ENCODE data around the gene CALML3. TPM values are rescaled to one million over a fixed set of nuclear protein-coding genes. Genes with fewer than 3 reads are reported as not detected.
A peak's percentile ranks its signal among the peaks of the same experiment; 100 is the strongest.

The CALML3 gene
- total RNA-seq, 4 donors from 2014 or later, result 196 to 799 (median 315) TPM

GRCh38 chr10:5565205-5565545 lies 40.4 kb downstream of the CALML3 start:
- no peaks in the 10 kb centered on the region for H3K36me3 ChIP-seq
- H3K4me3 ChIP-seq, result no peak overlapping the region
- intact Hi-C loops (cut with DNase I), result no loop called here
- peaks cover 13 to 38% (median 20%) of the 10 kb centered on the region in 3 donors for H3K4me1 ChIP-seq
- TF ChIP-seq CTCF (IDR thresholded peaks at IDR 0.05) (no peak), POLR2A (IDR thresholded peaks at IDR 0.05) (no peak)
- DNase-seq, result no peak
- H3K27ac ChIP-seq, result peak overlapping the region; percentile 54 to 79 (median 70)
- WGBS, 2 donors, result 64 to 88% methylated on average over 3 to 7 of the region's 8 CpGs
- H3K9me3 ChIP-seq, result no peaks in the 10 kb centered on the region
- H3K27me3 ChIP-seq, result no peaks in the 10 kb centered on the region

DNA sequence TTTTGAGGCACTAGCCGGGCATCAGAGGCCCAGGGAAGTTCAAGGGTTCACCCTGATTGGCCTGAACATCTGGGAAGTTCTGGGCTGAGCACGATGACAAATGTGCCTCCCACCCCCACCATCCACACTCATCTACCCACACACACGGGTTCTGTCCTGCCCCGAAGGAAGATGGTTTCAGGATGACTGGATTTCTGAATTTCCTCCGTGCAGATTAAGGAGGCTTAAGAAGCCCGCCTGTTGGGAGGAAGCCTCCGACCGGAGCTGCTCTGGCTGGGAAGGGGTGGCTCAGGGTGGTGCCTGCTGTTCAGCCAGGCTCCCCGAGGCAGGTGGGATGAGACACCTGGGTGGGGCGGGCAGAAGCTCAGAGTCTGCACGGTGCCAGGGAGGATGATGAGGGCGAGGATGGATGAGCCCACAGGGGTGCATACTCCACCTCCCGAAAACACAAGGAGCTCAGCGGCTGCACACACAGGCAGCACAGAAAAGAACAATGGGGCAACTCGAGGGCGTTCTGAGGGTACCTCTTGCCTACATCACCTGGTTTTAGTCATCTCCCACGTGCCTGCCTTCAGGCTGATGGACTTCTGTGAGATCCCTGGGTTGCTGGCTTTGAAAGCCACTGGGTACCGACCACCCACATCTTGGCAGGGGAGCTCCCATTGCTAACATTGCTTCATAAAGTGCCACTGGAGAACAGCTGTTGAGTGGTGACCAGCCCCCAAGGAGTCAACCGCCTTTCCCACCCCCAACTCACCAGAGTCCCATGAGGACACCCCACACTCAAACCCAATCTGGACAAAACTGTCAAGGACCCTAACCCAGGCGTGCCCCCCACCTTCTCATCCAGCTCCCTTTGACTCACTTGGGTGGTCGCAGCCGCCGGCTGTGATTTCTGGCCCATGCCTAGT lies 41.2 kb downstream of the CALML3 start:
- intact Hi-C loops (cut with DNase I), result no loop called here
- no peaks in the 10 kb centered on the region for H3K36me3 ChIP-seq
- 51 to 73% methylated on average over 7 to 16 of the region's 23 CpGs for WGBS, 2 donors
- H3K4me3 ChIP-seq, result no peak overlapping the region
- no peaks in the 10 kb centered on the region for H3K9me3 ChIP-seq
- peak overlapping the region; percentile 14 to 79 (median 62) for H3K27ac ChIP-seq
- no peak for DNase-seq
- peaks cover 13 to 38% (median 20%) of the 10 kb centered on the region in 3 donors for H3K4me1 ChIP-seq
- no peak for TF ChIP-seq POLR2A (IDR thresholded peaks at IDR 0.05)
- TF ChIP-seq CTCF (IDR thresholded peaks at IDR 0.05), result no peak
- no peaks in the 10 kb centered on the region for H3K27me3 ChIP-seq

GRCh38 chr10:5566614-5567013 lies 41.9 kb downstream of the CALML3 start:
- H3K27me3 ChIP-seq, result no peaks in the 10 kb centered on the region
- no peaks in the 10 kb centered on the region for H3K36me3 ChIP-seq
- H3K27ac ChIP-seq, result peak overlapping the region in 3 of 4 donors; percentile 54 to 79 (median 69)
- no peak for DNase-seq
- peaks cover 13 to 38% (median 20%) of the 10 kb centered on the region in 3 donors for H3K4me1 ChIP-seq
- WGBS, 2 donors, result 28 to 86% methylated on average over 1 to 3 of the region's 3 CpGs
- no peak for TF ChIP-seq POLR2A (IDR thresholded peaks at IDR 0.05)
- no peak for TF ChIP-seq CTCF (IDR thresholded peaks at IDR 0.05)
- H3K9me3 ChIP-seq, result no peaks in the 10 kb centered on the region
- no peak overlapping the region for H3K4me3 ChIP-seq
- intact Hi-C loops (cut with DNase I), result no loop called here

DNA sequence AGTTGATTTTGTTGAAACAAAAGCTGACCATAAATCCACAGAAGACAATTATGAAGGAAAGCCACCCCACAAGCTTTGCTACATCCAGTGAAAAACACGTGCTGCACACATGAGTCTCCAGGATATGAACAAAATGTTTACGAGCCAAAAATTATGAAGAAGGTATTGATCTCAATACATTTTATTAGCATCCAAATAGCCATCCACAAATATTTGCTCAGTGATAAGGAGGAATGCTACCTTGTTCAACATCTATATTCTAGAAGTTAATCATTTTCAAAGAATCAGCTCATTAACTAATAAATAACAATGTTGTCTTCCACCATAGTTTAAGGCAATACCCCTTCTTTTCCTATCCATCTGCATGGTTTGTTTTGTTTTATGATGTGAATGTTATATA lies 42.7 kb downstream of the CALML3 start:
- DNase-seq, result no peak
- H3K27me3 ChIP-seq, result no peaks in the 10 kb centered on the region
- H3K4me1 ChIP-seq, result peaks cover 15 to 46% (median 23%) of the 10 kb centered on the region in 3 donors
- intact Hi-C loops (cut with DNase I), result no loop called here
- H3K36me3 ChIP-seq, result no peaks in the 10 kb centered on the region
- H3K27ac ChIP-seq, result no peak overlapping the region
- TF ChIP-seq POLR2A (IDR thresholded peaks at IDR 0.05) (no peak), CTCF (IDR thresholded peaks at IDR 0.05) (no peak)
- H3K9me3 ChIP-seq, result no peaks in the 10 kb centered on the region
- no peak overlapping the region for H3K4me3 ChIP-seq
- 79 to 93% methylated on average over 2 of the region's 2 CpGs for WGBS, 2 donors

- WGBS, 2 donors, result 87 to 92% methylated on average over 2 of the region's 2 CpGs
Measured at GRCh38 chr10:5568984-5569383, 44.2 kb downstream of the CALML3 start.

More at GRCh38 chr10:5568984-5569383, 44.2 kb downstream of the CALML3 start:
- Histone ChIP-seq H3K27me3 (no peaks in the 10 kb centered on the region), H3K9me3 (no peaks in the 10 kb centered on the region), H3K4me1 (peaks cover 13 to 48% (median 17%) of the 10 kb centered on the region in 3 donors), H3K27ac (no peak overlapping the region), H3K4me3 (no peak overlapping the region), H3K36me3 (no peaks in the 10 kb centered on the region)
- TF ChIP-seq POLR2A (IDR thresholded peaks at IDR 0.05) (no peak), CTCF (IDR thresholded peaks at IDR 0.05) (no peak)
- intact Hi-C loops (cut with DNase I), result no loop called here
- no peak for DNase-seq
